HepG2 (cell line): ENCODE measurements around the gene TMEM129. TPM values are rescaled to one million over a fixed set of nuclear protein-coding genes. Genes with fewer than 3 reads are reported as not detected.

Experiments
- ATAC-seq: fragments of 200-7000 bp; cut with Tn5 transposase; 3 replicates; pipeline ENCODE4 v1.9.1; 2020; ENCODE audit warnings: mild to moderate bottlenecking, moderate library complexity
- BruUV-seq: library from RNA; stranded (reverse); fragments of 400-500 nt; replicated peaks from 2 replicates; lab custom pipeline; 2021; lab: Mats Ljungman, UMichigan
- CTCF ChIA-PET: fragments of 300-600 bp; formaldehyde crosslinking; extraction: SDS; loops from one replicate; lab custom pipeline; 2021; ENCODE audit warnings: low total read pairs, inconsistent platforms, low intra/inter-chr PET ratio; lab: Yijun Ruan, JAX
- POLR2A ChIA-PET: fragments of 350-600 bp; sonication (Branson Sonifier 250); formaldehyde crosslinking; loops from one replicate; lab custom pipeline; 2020; ENCODE audit warnings: antibody characterized with exemption, inconsistent platforms; lab: Yijun Ruan, JAX
- DNase-seq: peaks from one replicate; pipeline ENCODE4 v3.0.0-alpha.2; 2015; ENCODE audit warnings: low spot score
- FAIRE-seq: peaks from 3 replicates; lab custom pipeline; 2011; peaks lifted over from hg19 to GRCh38; lab: Jason Lieb, UNC
- H2AFZ ChIP-seq: one replicate; pipeline ENCODE4 v1.6.1; 2011; ENCODE audit warnings: low read length, inconsistent platforms
- H3K27ac ChIP-seq: fragments of 300-600 bp; 3 replicates; pipeline ENCODE4 v1.8.0; 2011; ENCODE audit warnings: mixed run types, mild to moderate bottlenecking, mixed read lengths, low read length, inconsistent platforms; ENCODE audit not compliant: insufficient read depth; ENCODE audit errors: extremely low read length
- H3K27me3 ChIP-seq, 2 experiments: fragments of 200-600 bp in 1 of 2; 2 replicates in 1 of 2; 3 replicates in 1 of 2; pipeline versions ENCODE4 v1.6.0 to v1.8.0; 2011; ENCODE audit warnings: low read length in 2 of 2, mild to moderate bottlenecking in 2 of 2, moderate library complexity in 2 of 2, inconsistent platforms in 1 of 2; ENCODE audit not compliant: insufficient read depth in 2 of 2, control insufficient read depth in 1 of 2
- H3K36me3 ChIP-seq, 2 experiments: fragments of 200-600 bp in 1 of 2; replicated peaks in 1 of 2; 2 replicates in 1 of 2; 3 replicates in 1 of 2; pipeline versions ENCODE4 v1.5.1 to v1.8.0; 2011; ENCODE audit warnings: low read length in 2 of 2, inconsistent platforms in 1 of 2; ENCODE audit not compliant: insufficient read depth in 2 of 2, control insufficient read depth in 1 of 2
- H3K4me1 ChIP-seq: 2 replicates; pipeline ENCODE4 v1.5.1; 2012; ENCODE audit warnings: low read length, inconsistent platforms; ENCODE audit not compliant: insufficient read depth
- H3K4me2 ChIP-seq: 2 replicates; pipeline ENCODE4 v1.6.0; 2011; ENCODE audit warnings: low read depth, low read length, inconsistent platforms
- H3K4me3 ChIP-seq, 3 experiments: fragments of 200-600 bp in 1 of 3; sonication (generic), shearing (Covaris generic) in 1 of 3; replicated peaks in 1 of 3; 2 replicates each; pipeline ENCODE4 v1.5.1; 2011 to 2016; ENCODE audit warnings: low read length in 3 of 3, inconsistent platforms in 2 of 3, low read depth in 2 of 3, mild to moderate bottlenecking in 2 of 3, control low read depth in 1 of 3, mixed read lengths in 1 of 3; ENCODE audit not compliant: insufficient read depth in 1 of 3
- H3K79me2 ChIP-seq: one replicate; pipeline ENCODE4 v1.6.1; 2011; ENCODE audit warnings: low read length, inconsistent platforms; ENCODE audit not compliant: insufficient read depth
- H3K9ac ChIP-seq: 2 replicates; pipeline ENCODE4 v1.6.0; 2011; ENCODE audit warnings: mild to moderate bottlenecking, low read depth, low read length, inconsistent platforms; ENCODE audit not compliant: insufficient read depth
- H3K9me3 ChIP-seq: 2 replicates; pipeline ENCODE4 v1.5.1; 2012; ENCODE audit warnings: mild to moderate bottlenecking, low read length
- H4K20me1 ChIP-seq: 2 replicates; pipeline ENCODE4 v1.6.0; 2011; ENCODE audit warnings: inconsistent platforms, mild to moderate bottlenecking, low read length, moderate library complexity; ENCODE audit not compliant: insufficient read depth
- AGO1 ChIP-seq: fragments of 200-400 bp; formaldehyde crosslinking; IDR thresholded peaks from 2 replicates; pipeline ENCODE4 v1.6.1; 2017; ENCODE audit warnings: mild to moderate bottlenecking, low read depth, low read length, moderate library complexity; ENCODE audit not compliant: poor library complexity, severe bottlenecking
- KAT7 ChIP-seq: IDR thresholded peaks from 2 replicates; pipeline ENCODE4 v1.6.1; 2018; ENCODE audit warnings: borderline replicate concordance, missing compliant biosample characterization
- ZFX ChIP-seq: sonication (generic); formaldehyde crosslinking; IDR thresholded peaks from 2 replicates; pipeline ENCODE4 v1.4.0; 2020; ENCODE audit warnings: mild to moderate bottlenecking, low read depth, missing genetic modification reagents, moderate library complexity
- ZSCAN25 ChIP-seq: sonication (generic); formaldehyde crosslinking; IDR thresholded peaks from 2 replicates; pipeline ENCODE4 v1.8.0; 2022; ENCODE audit warnings: mild to moderate bottlenecking, missing genetic modification reagents
- WGBS: methylation state at CpG from one replicate; pipeline ENCODE4 v1.1.6; 2017; ENCODE audit warnings: low lambda C conversion rate; 5-methylcytosine and 5-hydroxymethylcytosine counted together
- in situ Hi-C: cut with HindIII; loops from 2 replicates; pipeline ENCODE4 v1.10.0; 2017; ENCODE audit warnings: low pct_unique_long_range_greater_than_20kb; ENCODE audit not compliant: extremely low pct_ligation_motif_present
- intact Hi-C: fragments of 100-400 bp; cut with micrococcal nuclease; formaldehyde crosslinking; loops from one replicate; pipeline ENCODE4 v1.10.0; 2022; ENCODE audit not compliant: unreplicated experiment
- polyA plus RNA-seq, 8 experiments: library from polyadenylated mRNA; depleted of rRNA in 3 of 8; stranded (reverse) in 7 of 8; unstranded in 1 of 8; fragments of >200 nt; fragmentation: Illumina TruSeq in 4 of 8; extraction: Trizol in 4 of 8; gene quantifications; 2 replicates each; pipeline versions ENCODE4 v1.2.1 to v1.2.3, GENCODE V29; 2011 to 2016; ENCODE audit warnings: low read depth in 4 of 8, missing spikeins in 1 of 8, mixed read lengths in 1 of 8; ENCODE audit not compliant: insufficient read depth in 1 of 8
- total RNA-seq, 5 experiments: library from RNA; depleted of rRNA; stranded (reverse); fragments of >200 nt; fragmentation: Illumina TruSeq; extraction: Trizol; gene quantifications; 2 replicates each; pipeline ENCODE4 v1.2.3, GENCODE V29; 2016; ENCODE audit warnings: low read depth in 1 of 5
- TF ChIP-seq, protein P1 (sequence below), 2 experiments: sonication (generic) in 1 of 2; formaldehyde crosslinking in 1 of 2; IDR thresholded peaks; 2 replicates each; pipeline versions ENCODE4 v1.6.1 to v1.9.0; 2014 to 2022; ENCODE audit warnings: antibody characterized with exemption in 1 of 2, borderline replicate concordance in 1 of 2, inconsistent platforms in 1 of 2, low read depth in 1 of 2, missing genetic modification reagents in 1 of 2

TMEM129 gene
- total and polyA plus RNA-seq, 2 of the 13 experiments (the other 11 are each of a cell fraction or from before 2014, with no cell fraction given): 19.0 to 25.8 TPM

DNA sequence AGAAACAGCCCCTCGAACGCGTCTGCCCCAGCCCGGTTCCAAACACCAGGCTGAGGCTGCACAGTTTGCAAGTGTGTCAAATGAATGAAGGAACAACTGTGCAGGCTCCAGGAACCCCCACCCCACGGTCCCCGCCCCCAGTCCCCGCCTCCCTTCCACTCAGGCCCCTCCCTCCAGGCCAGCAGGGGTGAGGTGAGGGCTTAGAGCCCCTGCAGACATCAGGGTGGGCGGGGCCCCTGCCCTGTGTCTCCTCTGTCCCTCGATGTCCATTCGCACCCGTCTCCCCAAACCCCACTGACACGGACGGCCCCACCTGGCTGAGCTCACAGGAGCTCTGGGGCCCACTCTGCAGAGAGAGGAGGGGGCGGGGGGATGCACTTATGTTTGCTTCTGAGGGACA lies 28.7 kb upstream of the TMEM129 start:
- BruUV-seq: no TSS peak
- in situ Hi-C loops (loop anchor here (10.0 kb wide), 1 partner anchor 55 kb away; no protein-coding TSS in a partner anchor), intact Hi-C loops (loop anchor here (5.0 kb wide), 2 partner anchors 47 to 162 kb away; no protein-coding TSS in a partner anchor)
- Histone ChIP-seq H3K79me2 (no peaks in the 10 kb centered on the region), H4K20me1 (no peaks in the 10 kb centered on the region), H3K27me3 (no peaks in the 10 kb centered on the region; a peak in 1 of 5 replicates), H3K36me3 (peaks cover 0 to 1% of the 10 kb centered on the region in 2 experiments; a peak in 1 of 5 replicates), H3K9ac (no peak overlapping the region), H2AFZ (no peak overlapping the region), H3K9me3 (no peaks in the 10 kb centered on the region), H3K4me2 (peak overlapping the region; percentile 52; the same call in 1 of the 2 replicates), H3K4me1 (peaks cover 93% of the 10 kb centered on the region), H3K27ac (no peak overlapping the region), H3K4me3 (peak overlapping the region in 1 of 3 experiments; percentile 73; a peak in 1 of 6 replicates)
- FAIRE-seq (no peak), DNase-seq (no peak), ATAC-seq (no peak)
- 0 out of 2 replicates have a peak, but pooled peaks have one; percentile 3 for TF ChIP-seq ZFX (CRISPR knock-in tag)
- peak; percentile 14 for TF ChIP-seq AGO1
- TF ChIP-seq KAT7 (CRISPR knock-in tag): no peak
- peak; percentile 90 for TF ChIP-seq ZSCAN25 (CRISPR knock-in tag)
- 22% methylated on average over 7 of the region's 14 CpGs for WGBS
- POLR2A ChIA-PET: interaction anchor here (0.6 to 3.6 kb wide), 3 partner anchors 13 to 53 kb away, joined by 3 to 19 read pairs (median 4); no protein-coding TSS in a partner anchor
- CTCF ChIA-PET: interaction anchor here (7.5 kb wide), 1 partner anchor 60 kb away, joined by 179 read pairs; no protein-coding TSS in a partner anchor

DNA sequence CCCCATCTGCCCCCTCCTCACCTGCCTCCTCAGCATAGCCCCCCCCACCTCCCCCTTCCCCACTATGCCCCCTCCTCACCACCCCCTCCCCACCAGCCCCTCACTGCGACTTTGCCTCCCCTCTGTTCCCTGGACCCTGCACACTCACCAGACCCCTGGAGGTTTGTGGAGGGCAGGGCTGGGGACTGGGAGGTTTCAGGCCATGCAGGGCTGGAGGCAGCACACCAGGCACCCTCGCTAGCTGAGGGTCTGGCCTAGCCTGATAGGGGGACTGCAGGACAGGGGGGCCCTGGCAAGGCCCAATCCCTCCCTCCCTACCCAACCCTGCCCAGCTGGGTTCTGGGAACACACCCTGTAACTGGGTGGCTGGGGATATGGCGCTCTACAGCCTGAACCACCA lies 28.2 kb upstream of the TMEM129 start:
- Histone ChIP-seq H3K27me3 (no peaks in the 10 kb centered on the region; a peak in 1 of 5 replicates), H3K9ac (no peak overlapping the region), H3K4me1 (peaks cover 93% of the 10 kb centered on the region), H3K4me3 (peak overlapping the region in 1 of 3 experiments; percentile 37; a peak in 1 of 6 replicates), H4K20me1 (no peaks in the 10 kb centered on the region), H3K4me2 (peak overlapping the region; percentile 52; the same call in 1 of the 2 replicates), H3K36me3 (peaks cover 4 to 6% of the 10 kb centered on the region in 2 experiments; a peak in 2 of 5 replicates), H2AFZ (no peak overlapping the region), H3K9me3 (no peaks in the 10 kb centered on the region), H3K27ac (no peak overlapping the region), H3K79me2 (no peaks in the 10 kb centered on the region)
- ChIA-PET POLR2A (interaction anchor here (1.0 to 3.6 kb wide), 3 partner anchors 14 to 53 kb away, joined by 3 to 19 read pairs (median 4); no protein-coding TSS in a partner anchor), CTCF (interaction anchor here (1.3 to 7.5 kb wide), 2 partner anchors 16 to 60 kb away, joined by 6 to 179 read pairs; no protein-coding TSS in a partner anchor)
- BruUV-seq: no TSS peak
- in situ Hi-C loops (no loop called here), intact Hi-C loops (loop anchor here (5.0 kb wide), 2 partner anchors 48 to 163 kb away; no protein-coding TSS in a partner anchor)
- no peak for DNase-seq
- WGBS: 6% methylated on average over 2 of the region's 3 CpGs
- 0 out of 2 replicates have a peak, but pooled peaks have one; percentile 29 for TF ChIP-seq ZFX (CRISPR knock-in tag)
- TF ChIP-seq, protein P1, sequence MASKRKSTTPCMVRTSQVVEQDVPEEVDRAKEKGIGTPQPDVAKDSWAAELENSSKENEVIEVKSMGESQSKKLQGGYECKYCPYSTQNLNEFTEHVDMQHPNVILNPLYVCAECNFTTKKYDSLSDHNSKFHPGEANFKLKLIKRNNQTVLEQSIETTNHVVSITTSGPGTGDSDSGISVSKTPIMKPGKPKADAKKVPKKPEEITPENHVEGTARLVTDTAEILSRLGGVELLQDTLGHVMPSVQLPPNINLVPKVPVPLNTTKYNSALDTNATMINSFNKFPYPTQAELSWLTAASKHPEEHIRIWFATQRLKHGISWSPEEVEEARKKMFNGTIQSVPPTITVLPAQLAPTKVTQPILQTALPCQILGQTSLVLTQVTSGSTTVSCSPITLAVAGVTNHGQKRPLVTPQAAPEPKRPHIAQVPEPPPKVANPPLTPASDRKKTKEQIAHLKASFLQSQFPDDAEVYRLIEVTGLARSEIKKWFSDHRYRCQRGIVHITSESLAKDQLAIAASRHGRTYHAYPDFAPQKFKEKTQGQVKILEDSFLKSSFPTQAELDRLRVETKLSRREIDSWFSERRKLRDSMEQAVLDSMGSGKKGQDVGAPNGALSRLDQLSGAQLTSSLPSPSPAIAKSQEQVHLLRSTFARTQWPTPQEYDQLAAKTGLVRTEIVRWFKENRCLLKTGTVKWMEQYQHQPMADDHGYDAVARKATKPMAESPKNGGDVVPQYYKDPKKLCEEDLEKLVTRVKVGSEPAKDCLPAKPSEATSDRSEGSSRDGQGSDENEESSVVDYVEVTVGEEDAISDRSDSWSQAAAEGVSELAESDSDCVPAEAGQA (IDR thresholded peaks at IDR 0.05; ENCODE audit: low read depth): no peak
- TF ChIP-seq, protein P1 (CRISPR knock-in tag; IDR thresholded peaks at IDR 0.05; ENCODE audit: borderline replicate concordance): no peak
- ATAC-seq: no peak
- FAIRE-seq: no peak
